ENCODE measurements around the gene OVOL3. TPM values are rescaled to one million over a fixed set of nuclear protein-coding genes. Genes with fewer than 3 reads are reported as not detected.
"Not testable (repeated sequence)": the region's sequence is repeated elsewhere in the genome, so short reads cannot be mapped to it uniquely, and the experiment has no call there.

OVOL3 gene
- not detected for total RNA-seq
- long read RNA-seq = 0 reads

GRCh38 chr19:36110487-36111199, at the start of gene OVOL3:
TSS of gene OVOL3 (plus strand) at chr19:36111143. CDS start at chr19:36111203, 60 bp downstream.
- intact Hi-C loops (cut with DNase I) = loop anchor here (10.0 kb wide), 2 partner anchors 46 to 56 kb away; partner anchors contain the start of genes THAP8 (in 1 of the 2) and WDR62 (in 1 of the 2)
- ATAC-seq (no peak), DNase-seq (no peak)

GRCh38 chr19:36061367-36061766, 49.6 kb upstream of the OVOL3 start:
- ATAC-seq (no peak), DNase-seq (no peak)
- intact Hi-C loops (cut with DNase I) = loop anchor here (2.0 to 10.0 kb wide), 3 partner anchors 53 to 113 kb away; partner anchors contain the start of genes OVOL3 (in 1 of the 2), POLR2I (in 1 of the 2) and TBCB (in 1 of the 2)

DNA sequence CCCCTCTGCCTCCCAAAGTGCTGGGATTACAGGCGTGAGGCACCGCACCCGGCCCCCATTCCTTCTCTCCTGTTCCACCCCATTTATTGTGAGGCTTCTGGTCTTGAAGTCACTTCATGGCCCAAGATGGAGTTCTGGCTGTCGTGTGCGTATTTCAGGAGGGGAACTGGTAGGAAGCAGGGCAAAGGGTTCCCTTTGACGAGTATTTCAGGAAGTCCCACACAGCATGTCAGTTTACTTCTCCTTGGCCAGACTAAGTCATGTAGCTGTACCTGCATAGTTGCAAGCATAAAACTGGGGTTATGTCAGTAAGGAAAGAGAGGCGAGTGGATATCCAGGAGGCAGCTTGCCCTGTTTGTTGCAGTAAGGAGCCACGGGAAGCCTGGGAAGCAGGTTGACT, 46.1 kb upstream of the OVOL3 start:
- no peak for DNase-seq
- intact Hi-C loops (cut with DNase I) = loop anchor here (10.0 kb wide), 2 partner anchors 50 to 110 kb away; partner anchors contain the start of genes OVOL3 (in 1 of the 2), POLR2I (in 1 of the 2) and TBCB (in 1 of the 2)

DNA sequence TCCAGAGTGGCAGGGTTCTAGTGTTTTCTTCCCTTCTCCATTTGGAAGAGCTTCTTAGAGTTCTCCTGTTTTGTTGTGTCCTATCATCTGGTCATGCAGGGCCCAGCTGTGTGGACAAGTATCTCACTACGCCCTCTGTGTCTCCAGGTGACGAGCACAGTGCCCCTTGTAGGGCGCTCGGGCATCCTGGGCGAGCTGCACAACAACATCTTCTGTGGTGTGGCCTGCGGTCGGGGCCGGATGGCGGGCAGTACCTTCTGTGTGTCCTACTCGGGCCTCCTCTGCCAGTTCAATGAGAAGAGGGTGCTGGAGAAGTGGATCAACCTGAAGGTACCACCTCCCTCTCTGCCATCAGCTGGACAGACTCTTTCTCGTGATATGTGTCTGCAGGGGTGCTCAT, 43.3 kb upstream of the OVOL3 start:
- intact Hi-C loops (cut with DNase I) = loop anchor here (10.0 kb wide), 2 partner anchors 47 to 107 kb away; partner anchors contain the start of genes OVOL3 (in 1 of the 2), POLR2I (in 1 of the 2) and TBCB (in 1 of the 2)
- no peak for DNase-seq
- ATAC-seq = no peak

More for the DNA sequence above, 46.1 kb upstream of the OVOL3 start:
- no peak for ATAC-seq

GRCh38 chr19:36068810-36069499, 42.0 kb upstream of the OVOL3 start:
- not testable (repeated sequence) for DNase-seq, ATAC-seq
- intact Hi-C loops (cut with DNase I) = loop anchor here (10.0 kb wide), 2 partner anchors 46 to 106 kb away; partner anchors contain the start of genes OVOL3 (in 1 of the 2), POLR2I (in 1 of the 2) and TBCB (in 1 of the 2)

GRCh38 chr19:36072081-36072480, 38.9 kb upstream of the OVOL3 start:
- intact Hi-C loops (cut with DNase I) = no loop called here
- no peak for DNase-seq
- ATAC-seq = no peak

DNA sequence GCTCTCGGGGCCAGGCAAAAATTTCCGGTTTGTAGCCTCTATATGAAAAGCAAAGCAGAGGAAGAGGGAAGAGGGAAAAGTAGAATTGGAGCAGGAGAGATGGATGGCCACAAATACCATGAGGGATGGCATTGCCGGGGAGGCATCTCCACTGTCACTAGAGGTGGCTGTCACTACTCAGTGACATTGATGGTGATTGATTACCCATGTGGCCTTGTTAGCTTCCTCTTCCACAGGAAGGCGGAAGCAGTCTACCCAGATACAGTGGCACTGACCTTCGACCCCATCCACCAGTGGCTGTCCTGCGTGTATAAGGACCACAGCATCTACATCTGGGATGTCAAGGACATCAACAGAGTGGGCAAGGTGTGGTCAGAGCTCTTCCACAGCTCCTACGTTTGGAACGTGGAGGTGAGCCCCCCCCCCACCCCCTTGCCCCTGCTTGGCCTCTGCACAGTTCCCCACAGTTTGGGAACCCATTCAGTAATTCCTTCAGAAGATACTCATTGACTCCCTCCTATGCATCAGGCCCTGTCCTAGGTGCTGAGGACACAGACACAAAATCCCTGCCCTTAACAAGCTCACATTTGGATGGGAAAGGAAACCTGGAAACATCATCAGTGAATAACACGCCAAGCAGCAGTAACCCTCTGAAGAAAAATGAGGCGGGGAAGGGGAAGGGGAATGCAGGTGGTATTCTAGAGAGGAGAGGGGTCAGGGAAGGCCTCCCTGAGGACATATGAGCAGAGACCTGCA, 37.6 kb upstream of the OVOL3 start:
- intact Hi-C loops (cut with DNase I) = no loop called here
- no peak for DNase-seq
- ATAC-seq = no peak

GRCh38 chr19:36079389-36079945, 31.5 kb upstream of the OVOL3 start:
- intact Hi-C loops (cut with DNase I) = no loop called here
- no peak for ATAC-seq
- DNase-seq = no peak

- DNase-seq (no peak), ATAC-seq (no peak)
- intact Hi-C loops (cut with DNase I) = no loop called here
Measured at GRCh38 chr19:36081385-36081784, 29.6 kb upstream of the OVOL3 start.

DNA sequence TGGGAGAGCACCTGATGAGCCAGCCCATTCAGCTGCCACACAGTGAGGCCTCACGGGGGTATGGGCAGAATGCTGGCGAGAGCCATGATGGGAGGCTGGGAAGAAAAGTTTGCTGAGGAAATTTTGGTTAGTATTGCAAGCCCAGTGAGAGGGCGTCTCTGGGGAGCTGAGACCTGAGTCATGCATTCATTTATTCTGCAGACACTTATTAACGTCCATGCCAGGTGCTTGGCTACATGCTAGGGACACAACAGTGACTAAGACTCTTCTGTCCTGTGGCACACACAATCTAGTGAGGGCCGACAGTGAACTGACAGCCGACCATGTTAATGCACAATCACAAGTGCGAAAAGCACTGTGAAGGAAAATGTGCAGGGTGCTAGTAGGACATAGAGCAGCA, 29.0 kb upstream of the OVOL3 start:
- ATAC-seq = no peak
- no peak for DNase-seq
- intact Hi-C loops (cut with DNase I) = no loop called here

GRCh38 chr19:36082916-36083315, 28.0 kb upstream of the OVOL3 start:
- ATAC-seq (no peak), DNase-seq (no peak)
- intact Hi-C loops (cut with DNase I) = no loop called here

DNA sequence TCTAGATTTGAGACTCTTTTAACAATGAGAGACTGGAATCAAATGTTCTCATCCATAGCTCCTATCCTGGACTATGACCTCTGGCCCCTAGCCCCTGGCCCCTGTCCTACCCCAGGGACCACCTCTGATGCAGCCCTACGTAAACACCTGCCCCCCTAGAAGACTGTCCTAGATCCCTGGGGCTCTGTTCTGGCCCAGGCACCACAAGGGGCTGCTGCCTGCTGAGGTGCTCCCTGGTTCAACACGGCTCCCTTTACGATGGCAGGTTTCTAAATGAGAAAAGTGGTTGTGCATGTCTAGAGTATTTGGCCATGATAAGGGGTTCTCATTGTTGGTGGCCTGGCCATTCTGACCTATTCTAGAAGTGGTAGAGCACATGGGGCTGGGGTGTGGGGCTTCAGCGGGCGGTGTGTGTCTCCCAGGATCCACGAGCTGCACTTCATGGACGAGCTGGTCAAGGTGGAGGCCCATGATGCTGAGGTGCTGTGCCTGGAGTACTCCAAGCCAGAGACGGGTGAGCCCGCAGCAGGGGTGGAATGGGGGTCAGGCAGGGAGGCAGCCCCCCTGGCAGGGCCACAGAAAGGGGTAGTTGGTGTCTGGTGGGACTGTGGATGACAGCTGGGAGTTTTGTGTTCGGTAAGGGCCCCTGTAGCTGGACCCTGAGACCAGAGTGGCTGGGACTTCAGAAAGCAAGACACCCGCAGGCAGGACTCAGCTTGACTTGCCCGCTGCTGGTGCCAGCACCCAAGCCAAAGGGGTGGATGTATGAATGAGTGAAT, 26.5 kb upstream of the OVOL3 start:
- intact Hi-C loops (cut with DNase I) = no loop called here

DNA sequence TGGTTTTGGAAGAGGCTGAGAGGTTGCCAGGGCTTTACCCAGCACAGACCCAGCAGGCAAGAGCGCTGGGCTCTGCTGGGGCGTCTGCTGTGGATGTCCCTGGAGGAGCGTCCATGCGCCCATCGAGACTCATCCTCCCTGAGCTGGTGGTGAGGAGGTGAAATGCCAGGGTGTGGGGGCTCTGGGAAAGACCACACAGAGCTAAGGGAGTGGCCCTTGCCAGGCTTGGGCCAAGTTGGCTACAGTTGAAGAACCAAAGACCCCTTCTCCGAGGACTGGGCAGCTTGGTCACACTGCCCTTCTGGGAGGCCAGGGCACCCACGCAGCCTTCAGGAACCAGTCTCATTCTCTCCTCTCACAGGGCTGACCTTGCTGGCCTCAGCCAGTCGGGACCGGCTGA, 24.6 kb upstream of the OVOL3 start:
- intact Hi-C loops (cut with DNase I) = no loop called here
- DNase-seq (no peak), ATAC-seq (no peak)

More for the DNA sequence above, 26.5 kb upstream of the OVOL3 start:
- DNase-seq (no peak), ATAC-seq (no peak)

- ATAC-seq (no peak), DNase-seq (no peak)
- intact Hi-C loops (cut with DNase I) = no loop called here
Measured at GRCh38 chr19:36089847-36090246, 21.1 kb upstream of the OVOL3 start.

- intact Hi-C loops (cut with DNase I) = no loop called here
- ATAC-seq = no peak
- DNase-seq = no peak
Measured at GRCh38 chr19:36090910-36091695, 19.8 kb upstream of the OVOL3 start.

- ATAC-seq = no peak
- intact Hi-C loops (cut with DNase I) = no loop called here
- no peak for DNase-seq
Measured at GRCh38 chr19:36092566-36092965, 18.4 kb upstream of the OVOL3 start.

DNA sequence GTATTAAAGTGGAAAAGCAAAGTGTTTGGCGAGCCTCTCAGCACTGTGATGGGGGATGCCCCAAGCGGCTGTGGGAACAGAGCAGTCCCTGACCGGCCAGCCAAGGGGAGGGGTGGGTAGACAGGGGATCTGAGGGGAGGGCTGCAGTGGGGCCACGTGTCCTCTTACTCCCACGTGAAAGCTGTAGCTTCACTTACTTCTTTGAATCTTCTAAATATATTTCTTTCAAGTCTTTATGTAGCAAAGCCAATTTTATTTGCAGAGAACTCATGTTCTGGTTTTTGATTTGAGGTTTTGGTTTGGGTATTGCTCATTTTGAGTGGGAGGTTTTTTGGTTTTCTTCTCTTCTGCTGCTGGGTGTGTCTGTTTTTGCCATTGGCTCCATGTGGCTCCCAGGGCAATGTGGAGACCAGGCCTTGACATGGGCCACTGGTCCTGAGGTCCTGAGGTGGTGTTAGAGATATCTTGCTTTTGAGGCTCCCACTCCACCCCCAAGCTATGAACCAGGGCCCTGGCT, 17.7 kb upstream of the OVOL3 start:
- ATAC-seq (no peak), DNase-seq (no peak)
- intact Hi-C loops (cut with DNase I) = no loop called here
